HG02763 (cell line): ENCODE results near the gene FAM120A.

Experiments used
- ATAC-seq: cut with Tn5 transposase; IDR thresholded peaks from one replicate; pipeline ENCODE4 v1.9.1; 2021; ENCODE audit warnings: mild to moderate bottlenecking, moderate library complexity; ENCODE audit not compliant: unreplicated experiment

Gene FAM120A

DNA sequence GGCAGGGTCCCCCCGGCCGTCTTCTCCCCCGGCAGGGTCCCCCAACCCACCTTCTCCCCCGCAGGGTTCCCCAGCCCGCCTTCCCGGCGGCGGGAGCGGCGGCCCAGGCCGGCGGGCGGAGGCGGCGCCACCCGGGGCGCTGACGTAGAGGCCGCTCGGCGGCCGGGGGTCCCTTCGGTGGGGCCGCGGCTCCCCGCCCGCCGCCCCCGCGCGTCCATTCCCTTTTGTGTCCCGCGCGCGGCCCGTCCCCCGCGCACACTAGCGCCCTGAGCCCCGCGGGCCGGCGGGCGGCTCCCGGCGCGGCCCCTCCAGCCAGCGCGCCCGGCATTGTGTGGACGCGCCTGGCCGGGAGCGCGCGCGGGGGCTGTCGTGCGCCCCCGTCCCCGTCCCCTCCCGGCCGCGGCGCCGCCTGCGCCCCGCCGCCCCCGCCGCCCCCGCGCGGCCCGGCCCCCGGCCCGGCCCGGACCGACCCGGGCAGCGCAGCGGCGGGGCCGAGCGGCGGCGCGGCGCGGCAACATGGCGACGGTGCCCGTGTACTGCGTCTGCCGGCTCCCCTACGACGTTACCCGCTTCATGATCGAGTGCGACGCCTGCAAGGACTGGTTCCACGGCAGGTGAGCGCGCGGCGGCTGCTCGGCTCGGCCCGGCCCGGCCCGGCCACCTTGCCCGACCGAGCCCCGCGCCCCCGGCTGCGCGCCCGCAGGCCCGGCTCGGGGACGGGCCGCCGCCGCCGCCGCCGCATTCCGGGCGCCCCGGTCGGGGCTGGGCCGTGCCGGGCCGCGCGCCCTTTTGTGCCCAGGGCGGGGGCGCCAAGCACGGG lies 125.0 kb downstream of the FAM120A start, which contains the start of gene PHF2:
Gene PHF2, plus strand, starts transcription at position 327 of the 820 bp plus-strand sequence. Its CDS starts 190 bp downstream, at position 517.
- ATAC-seq = peak; percentile 35

DNA sequence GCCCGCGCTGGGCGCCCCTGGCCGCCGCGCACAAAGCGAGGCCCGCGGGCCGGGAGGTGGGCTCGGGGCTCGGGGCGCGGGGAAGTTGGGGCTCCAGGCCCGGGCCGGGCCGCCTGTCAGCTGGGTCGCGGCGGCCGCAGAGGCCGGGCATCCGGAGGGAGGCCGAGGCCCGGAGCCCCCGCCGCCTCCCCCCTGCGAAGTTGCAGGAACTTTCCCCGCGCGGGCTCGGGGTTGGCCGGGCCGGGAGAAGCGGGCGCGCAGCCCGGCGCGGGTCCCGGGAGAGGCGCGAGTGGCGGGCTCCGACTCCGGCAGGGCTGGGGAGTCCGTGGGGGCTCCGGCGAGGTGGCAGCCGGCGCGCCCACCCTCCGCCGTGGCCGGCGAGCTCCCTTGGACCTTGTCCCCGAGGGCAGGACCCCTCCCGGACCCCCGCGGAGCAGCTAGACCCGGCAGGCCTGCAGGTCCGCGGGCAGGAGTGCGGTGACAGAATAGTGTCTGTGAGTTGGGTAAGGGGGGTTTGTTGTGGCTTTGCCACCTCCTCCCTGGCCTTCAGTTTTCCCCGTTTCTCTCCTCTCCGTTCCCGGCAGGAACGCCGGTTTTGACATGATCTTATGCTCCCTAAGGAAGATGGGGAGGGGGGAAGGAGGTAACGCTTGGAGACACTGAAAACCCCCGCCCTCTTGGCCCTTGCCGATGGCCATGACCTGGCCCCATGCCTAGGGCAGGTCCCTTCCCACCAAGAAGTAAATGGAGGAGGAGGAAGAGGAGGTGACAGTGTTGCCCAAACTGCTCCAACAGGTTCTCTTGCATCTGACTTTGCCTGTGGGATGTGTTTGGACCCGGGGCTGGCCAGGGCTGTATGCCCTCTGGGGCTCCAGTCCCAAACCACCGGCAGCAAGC lies 125.8 kb downstream of the FAM120A start:
- peak; percentile 14 for ATAC-seq

DNA sequence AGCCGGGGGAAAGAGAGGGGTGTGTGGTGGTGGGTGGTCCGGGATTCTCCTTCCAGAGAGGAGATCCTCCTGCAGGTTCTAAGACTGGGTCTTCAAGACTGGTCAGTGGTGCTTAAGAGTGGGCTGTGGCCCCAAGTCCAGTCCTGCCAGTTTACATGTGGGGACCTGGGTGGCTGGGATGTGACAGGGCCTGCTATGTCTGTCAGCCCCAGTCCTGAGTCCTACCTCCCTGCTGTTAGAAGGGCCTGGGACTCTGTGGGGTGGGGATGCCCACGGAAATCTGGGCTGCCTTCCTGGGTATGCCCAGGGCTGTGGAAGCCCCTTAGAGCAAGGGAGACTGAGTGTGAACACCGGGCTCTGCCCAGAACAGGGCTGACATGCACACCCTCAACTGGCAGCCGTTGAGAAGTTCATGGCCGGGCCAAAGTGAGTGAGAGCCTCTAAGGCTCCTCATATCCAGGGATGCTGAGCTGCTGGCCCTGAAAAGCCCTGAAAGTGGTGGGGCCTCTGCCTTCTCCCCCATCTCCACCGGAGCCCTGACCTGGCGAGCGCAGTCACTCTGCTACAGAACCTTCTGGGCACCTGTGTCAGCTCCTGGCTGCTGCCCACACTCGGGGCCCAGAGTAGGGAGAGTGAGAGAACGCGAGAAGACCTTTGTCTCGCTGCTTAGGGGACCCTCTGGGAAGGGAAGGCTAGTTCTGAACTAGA lies 126.6 kb downstream of the FAM120A start:
- no peak for ATAC-seq

DNA sequence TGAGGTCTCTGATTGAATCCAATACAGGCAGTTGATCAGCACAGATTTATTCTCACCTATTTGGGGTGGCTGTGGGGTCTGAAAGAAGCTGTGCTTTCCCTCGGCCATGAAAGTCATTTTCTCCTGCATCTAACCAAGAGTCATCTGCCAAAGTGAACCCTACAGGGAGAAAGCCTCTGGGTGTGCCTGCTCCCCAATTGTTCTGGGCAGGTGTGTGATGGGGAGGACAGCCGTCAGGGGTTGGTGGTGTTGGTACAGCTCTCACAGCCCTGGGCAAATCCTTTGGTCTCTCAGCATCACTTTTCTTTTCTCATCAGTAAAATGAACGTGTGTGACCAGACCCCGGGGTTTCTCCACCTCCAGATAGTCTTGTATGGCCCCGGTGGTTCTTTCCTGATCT lies 127.4 kb downstream of the FAM120A start:
- no peak for ATAC-seq

DNA sequence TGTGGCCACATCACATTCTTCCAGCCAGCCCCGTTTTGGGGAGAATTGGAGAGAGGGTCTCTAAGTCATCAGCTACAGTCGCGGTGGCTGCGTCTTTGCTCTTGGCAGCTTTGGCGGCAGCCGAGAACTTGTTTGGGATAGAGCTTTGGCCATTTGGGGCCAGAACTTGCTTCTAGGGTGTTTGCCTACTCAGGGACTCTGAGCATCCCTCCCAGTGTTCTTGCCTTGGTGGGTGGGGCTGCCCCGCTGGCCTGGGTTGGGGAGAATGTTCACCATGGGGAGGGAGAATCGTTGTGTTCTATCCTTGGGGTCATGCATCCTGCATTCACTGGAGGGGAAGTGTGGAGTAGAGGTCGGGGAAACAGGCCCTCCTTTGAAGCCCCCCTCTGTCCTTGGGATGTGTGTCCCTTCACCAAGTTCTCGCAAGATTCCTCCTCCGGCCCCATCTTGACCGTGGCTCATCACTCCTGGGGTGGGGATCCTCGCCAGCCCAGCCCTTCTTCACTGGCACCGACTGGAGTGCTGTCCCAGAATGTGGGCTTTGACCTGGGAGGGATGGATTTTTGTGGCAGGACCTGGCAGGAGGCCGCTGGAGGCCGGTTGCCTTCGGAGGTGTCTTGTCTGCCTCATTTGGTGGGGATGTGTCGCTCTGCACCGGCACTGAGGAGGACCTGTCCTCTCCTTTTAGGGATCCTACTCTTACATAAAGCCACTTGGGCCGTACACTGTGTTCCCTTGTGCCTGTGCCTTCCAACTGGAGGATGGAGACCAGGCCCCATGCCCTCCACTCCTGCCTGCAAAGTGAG lies 128.4 kb downstream of the FAM120A start:
- ATAC-seq = no peak

DNA sequence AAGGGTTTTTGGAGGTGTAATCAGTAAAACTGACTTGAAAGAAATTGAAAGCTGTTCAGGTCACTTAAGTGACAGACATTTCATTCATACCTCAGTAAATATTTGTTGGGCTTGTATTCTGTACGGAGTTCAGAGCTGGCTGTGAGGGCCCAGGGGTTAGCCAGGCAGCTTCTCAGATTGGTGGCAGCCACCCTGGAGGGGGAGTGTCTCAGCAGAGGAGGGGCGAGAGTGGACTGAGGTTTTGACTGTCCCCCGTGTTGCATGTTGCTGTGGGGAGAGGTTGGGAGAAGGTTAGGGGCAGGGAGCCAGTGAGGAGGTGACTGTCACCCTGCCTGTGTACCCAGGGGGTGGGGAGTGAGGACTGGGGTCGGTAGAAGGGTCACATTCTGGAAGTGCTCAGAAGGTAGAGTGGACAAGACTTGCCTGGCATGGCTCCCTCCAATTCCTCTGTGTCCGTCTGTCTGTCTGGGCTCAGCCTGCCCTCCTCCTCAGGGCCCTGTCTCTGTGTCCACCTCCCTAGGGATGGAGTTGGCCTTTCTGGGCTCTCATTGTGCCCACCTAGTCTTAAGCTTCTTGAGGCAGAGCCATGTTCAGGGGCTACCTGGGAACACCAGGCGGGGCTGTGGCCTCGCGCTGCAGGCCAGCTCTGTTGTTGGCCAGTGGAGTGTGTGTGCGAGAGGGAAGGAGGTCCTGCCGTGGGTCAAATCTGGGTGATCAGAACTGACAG lies 129.3 kb downstream of the FAM120A start:
- no peak for ATAC-seq

DNA sequence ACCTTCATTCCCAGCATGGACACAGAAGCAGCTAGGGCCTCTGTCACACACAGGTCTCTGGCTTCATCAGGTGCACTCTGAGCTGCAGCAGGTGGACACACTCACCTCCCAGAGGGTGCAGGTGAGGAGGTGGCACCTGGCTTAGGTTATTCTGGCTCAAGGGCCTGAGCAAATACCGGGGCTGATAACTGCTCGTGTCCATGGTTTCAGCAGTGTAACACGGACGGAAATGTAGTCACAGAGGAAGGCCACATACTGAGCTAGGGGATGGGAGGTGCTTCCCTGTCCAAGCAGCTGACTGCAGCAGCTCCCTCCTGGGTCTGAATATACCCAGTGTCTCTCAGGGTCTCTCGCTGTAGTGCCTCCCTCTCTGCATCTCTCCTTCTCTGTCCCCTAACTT lies 130.6 kb downstream of the FAM120A start:
- ATAC-seq = no peak

DNA sequence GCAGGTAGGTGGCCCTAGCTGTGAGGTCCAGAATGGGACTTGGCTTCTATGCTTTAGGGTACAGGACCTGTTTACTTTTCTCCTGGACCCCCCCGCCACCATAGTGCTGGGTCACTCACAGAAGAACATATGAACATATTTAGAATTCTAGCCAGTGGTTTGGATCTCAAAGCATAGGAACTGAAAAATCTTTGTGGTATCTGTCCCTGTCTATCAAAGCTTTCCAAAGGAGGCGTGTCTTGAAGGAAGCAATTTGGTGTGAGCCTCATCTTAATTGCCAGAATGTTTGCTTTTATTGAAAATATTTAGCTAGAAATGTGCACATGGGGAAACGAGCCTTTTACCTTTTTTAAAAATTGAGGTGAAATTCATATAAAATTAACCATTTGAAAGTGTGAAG lies 131.1 kb downstream of the FAM120A start:
- ATAC-seq = no peak

DNA sequence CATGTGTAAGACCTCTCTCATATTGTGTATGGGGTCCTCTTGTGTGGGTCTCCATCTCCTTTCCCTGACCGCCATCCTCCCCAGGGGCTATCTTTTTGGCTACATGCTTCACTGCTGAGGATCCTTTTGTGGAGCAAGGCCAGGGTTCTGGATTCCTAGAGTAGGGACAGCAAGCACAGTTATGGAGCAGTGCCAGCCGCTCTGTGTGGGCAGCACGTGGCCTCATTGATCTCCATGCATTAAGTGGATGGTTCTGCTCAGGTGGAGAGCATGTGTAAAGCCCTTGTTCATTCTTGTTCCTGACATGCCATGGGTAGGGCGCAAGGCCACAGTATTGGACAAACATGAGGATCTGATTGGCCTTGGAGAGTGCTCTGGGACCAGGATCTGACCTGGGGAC lies 133.8 kb downstream of the FAM120A start:
- no peak for ATAC-seq

DNA sequence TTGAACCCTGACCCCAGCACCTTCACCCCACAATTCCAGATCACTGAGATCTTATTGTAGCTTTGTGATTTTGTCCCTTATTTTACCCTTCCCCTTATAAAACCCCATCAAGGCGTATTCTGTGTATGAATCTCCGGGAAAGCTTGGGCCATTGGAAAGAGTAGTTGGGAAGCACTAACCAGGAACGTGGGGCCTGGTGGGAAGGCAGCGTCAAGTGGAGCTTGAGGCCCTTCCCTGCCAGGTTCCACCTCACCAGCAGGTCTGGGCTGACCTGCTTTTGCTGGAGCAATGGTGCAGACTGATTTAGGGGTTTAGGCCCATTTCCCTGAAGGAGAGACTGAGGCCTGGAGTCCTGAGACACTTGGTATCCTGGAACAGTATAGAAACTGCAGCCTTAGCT lies 134.2 kb downstream of the FAM120A start:
- no peak for ATAC-seq

DNA sequence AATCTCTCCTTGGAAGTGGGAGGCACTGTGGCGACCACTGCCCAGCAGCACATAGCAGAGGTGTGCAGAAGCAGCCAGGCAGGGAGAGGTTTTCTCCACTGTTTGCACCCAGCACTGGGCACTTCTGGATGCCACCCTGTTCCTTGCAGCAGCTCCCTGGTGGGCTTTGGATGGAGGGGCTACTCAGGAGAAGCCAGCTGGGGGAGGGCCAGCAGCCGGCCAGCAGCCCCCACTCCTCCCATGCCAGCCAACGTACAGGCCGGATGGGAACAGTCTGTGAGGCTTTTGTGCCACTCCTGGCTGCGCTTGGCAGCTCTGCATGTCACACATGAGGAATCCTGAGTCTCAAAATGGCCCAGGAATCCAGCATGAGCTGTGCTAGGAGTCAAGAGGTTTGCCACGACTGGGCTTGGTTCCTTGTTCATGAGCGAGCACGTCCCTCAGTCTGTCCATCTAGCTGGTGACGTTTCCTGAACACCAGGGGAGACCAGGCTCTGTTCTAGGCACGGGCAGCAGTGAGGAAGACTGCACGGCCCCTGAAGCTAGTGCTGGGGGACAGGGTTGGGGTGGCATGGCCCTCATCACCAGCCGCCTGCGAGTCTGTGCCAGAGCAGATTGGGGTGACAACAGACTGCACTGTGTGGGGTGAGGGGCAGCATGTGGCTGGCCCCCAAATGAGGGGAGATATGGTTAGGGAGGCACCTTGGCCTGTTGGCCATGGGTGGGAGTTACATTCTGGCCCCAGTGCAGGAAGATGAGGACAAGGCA lies 135.0 kb downstream of the FAM120A start:
- ATAC-seq = no peak

DNA sequence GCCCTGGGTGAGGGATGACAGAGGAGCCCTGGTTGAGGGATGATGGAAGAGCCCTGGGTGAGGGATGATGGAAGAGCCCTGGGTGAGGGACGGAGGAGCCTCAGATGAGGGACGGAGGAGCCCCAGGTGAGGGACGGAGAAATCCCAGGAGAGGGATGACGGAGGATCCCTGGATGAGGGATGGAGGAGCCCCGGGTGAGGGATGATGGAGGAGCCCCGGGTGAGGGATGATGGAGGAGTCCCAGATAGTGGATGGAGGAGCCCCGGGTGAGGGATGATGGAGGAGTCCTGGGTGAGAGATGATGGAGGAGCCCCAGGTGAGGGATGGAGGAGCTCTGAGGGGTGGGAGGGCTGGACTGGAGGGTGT lies 135.8 kb downstream of the FAM120A start:
- ATAC-seq = no peak

DNA sequence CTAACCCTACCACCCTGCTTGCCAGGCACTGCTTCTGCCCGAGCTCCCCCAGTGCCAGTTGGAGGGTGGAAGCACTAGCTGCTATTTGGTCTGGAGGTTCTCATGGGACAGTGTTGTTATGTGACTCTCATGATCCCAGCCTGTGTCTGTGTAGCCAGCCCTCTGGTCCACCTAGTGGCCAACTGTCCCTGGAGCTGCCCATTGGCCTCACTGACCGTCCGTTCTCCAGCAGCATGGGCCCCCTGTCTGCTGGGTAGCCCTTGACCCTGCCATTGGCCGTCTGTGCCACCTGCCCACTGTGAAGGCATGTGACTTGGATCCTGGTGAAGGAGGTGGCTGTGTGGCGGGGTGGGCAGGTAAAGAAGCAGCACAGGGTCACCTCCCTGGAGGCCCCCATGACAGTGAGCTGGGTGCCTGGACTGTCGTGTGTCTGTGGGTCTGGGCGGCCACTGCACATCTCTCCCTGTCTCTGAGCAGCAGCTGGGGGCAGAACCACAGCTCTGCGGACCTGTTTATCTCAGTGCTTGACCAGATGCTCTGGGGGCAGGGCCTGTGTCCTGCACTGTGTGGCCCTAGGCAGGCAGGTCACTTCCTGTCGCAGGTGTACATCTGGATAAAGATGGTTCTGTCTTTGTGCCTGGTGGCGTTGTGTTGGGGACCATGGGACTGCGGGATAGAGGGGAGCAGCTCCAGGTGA lies 136.3 kb downstream of the FAM120A start:
- ATAC-seq = no peak

DNA sequence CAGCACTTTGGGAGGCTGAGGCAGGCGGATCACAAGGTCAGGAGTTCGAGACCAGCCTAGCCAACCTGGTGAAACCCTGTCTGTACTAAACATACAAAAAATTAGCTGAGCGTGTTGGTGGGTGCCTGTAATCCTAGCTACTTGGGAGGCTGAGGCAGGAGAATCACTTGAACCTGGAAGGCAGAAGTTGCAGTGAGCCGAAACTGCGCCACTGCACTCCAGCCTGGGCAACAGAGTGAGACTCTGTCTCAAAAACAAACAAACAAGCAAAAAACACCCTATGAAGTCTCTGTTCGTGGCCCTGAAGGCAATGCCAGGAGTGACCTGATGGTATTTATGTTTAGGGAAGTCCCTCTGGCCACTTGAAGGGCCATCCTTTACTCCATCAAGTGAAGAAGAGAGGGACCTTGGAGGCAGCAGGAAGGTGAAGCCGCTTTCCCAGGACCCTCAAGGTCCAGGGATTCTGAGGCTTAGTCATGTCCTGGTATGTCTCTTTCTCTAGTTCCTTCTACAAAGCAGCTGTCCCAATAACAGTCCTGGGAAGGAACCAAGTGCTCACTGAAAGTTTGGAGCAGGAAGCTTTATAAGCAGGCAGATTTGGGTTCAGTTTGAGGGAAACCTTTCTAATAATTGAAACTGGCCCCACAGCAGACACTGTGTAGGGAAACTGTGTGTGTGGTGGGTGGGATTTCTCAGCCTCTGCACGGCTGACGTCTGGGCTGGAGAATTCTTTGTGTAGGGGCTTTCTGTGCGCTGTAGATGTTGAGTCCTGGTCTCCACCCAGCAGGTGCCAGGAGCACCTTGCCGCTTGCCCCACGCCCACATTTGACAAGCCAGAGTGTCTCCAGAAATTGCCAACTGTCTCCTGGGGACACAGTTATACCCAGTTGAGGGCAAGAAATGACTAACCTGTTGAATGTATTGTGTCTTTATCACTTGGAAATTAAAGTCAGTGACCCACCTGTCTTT lies 137.4 kb downstream of the FAM120A start:
- ATAC-seq = no peak

DNA sequence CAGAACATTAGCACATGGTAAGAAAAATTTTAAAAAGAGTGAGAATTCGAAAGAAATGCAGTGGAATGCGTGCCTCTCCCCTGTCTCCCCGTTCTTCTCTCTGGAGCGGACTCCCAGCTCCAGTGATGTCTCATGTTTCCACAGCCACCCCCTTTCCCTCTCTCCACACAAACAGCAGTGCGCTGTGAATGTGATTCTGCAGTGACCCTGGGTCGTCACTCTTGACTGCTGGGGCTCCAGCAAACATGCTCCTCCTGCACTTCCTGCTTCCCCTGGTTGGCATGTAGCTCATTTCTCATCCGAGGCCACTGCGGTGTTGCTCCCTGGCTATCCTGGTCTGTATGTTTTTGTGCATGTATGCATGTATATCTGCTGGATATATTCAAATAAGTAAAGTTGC lies 138.2 kb downstream of the FAM120A start:
- ATAC-seq = no peak

DNA sequence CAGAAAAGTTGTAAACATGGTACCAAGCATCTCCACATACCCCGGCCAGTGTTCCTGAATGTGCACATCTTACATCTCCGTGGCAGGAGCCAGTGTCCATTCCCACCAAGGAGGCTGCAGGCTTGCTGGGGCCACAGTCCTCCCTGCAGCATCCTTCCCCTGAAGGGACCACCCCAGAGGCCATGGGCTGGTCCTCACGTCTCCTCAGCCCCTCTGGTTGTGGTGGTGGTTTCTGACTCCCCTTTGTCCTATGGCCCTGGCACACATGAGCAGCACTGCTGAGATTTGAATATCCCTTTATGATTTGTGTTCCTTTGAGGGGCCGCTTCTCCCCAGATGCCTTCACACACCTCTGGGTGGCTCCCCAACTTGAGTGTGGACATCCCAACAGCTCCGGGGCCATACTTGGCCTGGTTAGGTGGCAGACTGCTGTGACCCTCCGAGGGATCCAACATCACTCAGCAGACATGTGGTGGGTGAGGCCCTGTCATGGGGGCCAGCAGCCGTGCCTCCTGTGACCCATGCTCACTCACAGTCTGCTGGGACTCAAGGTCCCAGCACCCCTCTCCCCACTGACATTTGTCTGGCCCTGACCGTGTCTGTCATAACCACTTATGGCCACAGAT lies 139.2 kb downstream of the FAM120A start:
- ATAC-seq = no peak
